HTR-8/SVneo (cell line): ENCODE results near the gene LSR.

Experiments
- DNase-seq: peaks from one replicate; pipeline ENCODE4 v3.0.0; 2011; ENCODE audit warnings: low spot score, mixed read lengths; ENCODE audit not compliant: insufficient read length
- FAIRE-seq: peaks from 2 replicates; lab custom pipeline; 2011; peaks lifted over from hg19 to GRCh38; lab: Jason Lieb, UNC

LSR gene, protein sequence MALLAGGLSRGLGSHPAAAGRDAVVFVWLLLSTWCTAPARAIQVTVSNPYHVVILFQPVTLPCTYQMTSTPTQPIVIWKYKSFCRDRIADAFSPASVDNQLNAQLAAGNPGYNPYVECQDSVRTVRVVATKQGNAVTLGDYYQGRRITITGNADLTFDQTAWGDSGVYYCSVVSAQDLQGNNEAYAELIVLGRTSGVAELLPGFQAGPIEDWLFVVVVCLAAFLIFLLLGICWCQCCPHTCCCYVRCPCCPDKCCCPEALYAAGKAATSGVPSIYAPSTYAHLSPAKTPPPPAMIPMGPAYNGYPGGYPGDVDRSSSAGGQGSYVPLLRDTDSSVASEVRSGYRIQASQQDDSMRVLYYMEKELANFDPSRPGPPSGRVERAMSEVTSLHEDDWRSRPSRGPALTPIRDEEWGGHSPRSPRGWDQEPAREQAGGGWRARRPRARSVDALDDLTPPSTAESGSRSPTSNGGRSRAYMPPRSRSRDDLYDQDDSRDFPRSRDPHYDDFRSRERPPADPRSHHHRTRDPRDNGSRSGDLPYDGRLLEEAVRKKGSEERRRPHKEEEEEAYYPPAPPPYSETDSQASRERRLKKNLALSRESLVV

GRCh38 chr19:35248310-35249145 lies at the start of gene LSR:
Gene LSR, plus strand, starts transcription at chr19:35249002. Its CDS starts 21 bp downstream, at chr19:35249023.
- DNase-seq (peak; percentile 80), FAIRE-seq (peak; percentile 63)

GRCh38 chr19:35199481-35199880 lies 49.3 kb upstream of the LSR start:
- no peak for DNase-seq
- no peak for FAIRE-seq

DNA sequence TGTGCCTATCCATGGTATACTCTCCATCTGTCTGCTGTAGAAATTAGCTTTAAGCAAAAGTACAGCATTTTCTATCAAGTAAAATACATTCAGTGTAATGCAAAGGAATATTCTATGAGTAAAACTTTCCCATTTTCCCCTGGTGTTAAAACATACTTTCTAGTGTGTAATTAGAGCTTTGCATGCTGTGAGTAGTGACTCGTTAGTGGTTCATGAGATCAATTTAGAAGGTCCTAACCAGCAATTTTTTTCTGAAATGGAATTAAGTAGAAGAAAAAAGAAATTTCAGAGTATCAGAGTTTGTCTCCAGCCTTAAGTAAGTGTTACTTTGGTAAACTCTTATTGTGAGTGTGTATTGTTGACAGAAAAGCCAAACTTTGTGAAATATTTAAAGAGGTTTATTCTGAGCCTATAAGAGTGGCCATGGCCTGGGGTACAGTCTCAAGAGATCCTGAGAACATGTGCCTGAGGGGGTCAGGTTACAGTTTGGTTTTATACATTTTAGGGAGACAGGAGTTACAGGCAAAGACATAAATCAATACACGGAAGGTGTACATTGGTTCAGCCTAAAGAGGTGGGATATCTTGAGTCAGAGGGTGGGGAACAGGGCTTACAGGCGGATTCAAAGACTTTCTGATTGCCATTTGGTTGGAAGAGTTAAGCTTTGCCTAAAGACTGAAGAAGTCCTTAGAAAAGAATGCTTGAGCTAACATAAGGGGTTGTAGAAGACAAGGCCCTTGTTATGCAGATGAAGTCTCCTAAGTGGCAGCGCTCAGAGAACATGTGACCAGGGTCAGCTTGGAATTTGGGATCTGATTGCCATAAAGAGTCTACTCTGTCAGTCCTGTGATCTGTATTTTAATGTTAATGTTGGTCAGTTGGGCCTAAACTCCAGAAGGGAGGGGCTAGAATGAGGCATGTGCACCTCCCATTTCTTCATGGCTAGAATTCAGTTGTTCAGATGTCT lies 45.8 kb upstream of the LSR start:
- FAIRE-seq (no peak), DNase-seq (no peak)

- DNase-seq (no peak), FAIRE-seq (no peak)
Measured at GRCh38 chr19:35204799-35205732, 43.7 kb upstream of the LSR start.

GRCh38 chr19:35205733-35206323 lies 43.0 kb upstream of the LSR start:
- DNase-seq (no peak), FAIRE-seq (no peak)

GRCh38 chr19:35206379-35206778 lies 42.4 kb upstream of the LSR start:
- FAIRE-seq (no peak), DNase-seq (no peak)

DNA sequence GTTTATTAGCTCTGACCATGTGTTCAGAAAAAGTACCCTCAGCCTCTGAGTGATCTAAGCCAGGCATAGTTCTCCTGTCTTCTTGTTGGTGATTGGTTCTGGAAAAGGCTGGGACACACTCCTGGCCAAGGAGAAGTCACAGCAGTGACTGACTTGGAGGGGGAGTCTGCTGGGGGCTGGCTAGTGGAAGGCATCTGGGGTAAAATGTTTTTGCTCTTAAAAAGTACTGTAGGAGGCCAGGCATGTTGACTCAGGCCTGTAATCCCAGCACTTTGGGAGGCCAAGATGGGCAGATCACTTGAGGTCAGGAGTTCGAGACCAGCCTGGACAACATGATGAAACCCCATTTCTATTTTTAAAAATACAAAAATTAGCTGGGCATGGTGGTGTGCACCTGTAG lies 41.9 kb upstream of the LSR start:
- DNase-seq (no peak), FAIRE-seq (no peak)

DNA sequence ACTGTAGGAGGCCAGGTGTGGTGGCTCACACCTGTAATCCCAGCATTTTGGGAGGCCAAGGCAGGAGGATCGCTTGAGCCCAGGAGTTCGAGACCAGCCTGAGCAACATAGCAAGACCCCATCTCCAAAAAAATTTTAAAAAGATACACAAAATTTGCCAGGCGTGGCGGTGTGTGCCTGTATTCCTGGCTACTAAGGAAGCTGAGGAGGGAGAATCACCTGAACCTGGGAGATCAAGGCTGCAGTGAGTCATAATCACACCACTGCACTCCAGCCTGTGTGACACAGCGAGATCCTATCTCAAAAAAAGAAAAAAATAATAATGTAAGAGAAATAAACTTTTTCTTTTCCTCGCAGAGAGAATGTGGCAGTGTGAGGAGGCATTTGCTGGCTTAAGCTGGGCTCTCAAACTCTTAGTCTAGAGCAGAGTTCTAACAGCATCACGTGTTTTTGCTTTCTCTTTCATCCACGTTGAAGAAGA lies 41.4 kb upstream of the LSR start:
- FAIRE-seq = no peak
- DNase-seq = no peak

- DNase-seq = no peak
- FAIRE-seq = no peak
Measured at GRCh38 chr19:35208121-35208520, 40.7 kb upstream of the LSR start.

GRCh38 chr19:35209646-35210045 lies 39.2 kb upstream of the LSR start:
- DNase-seq (no peak), FAIRE-seq (no peak)

DNA sequence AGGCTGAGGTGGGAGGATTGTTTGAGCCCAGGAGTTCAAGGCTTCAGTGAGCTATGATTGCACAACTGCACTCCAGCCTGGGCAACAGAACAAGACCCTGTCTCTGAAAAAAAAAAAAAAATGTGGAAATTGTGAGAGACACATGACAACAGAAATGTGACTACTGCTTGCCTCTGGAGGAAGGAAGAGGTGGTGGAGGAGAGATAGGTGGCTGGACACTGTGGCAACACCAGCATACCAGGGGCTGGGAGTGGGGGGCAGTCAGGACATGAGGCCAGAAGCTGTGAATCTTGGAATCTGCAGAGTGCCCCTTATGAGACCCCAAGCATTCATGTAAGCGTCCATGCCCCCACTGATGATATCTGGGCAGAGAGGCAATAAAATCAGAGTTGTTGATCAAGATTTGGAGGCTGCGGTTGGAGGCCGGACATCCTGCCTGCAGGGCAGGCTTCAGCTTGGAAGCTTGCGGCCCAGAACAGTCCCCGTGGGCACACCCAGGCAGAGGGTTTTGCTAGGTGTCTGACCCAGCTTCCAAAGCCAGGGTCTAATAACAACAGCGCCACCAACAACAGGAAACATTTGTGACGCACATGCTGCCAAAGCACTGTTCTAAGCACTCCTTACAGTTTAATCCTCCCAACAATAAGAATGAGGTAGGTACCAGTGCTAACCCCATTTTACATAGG lies 37.1 kb upstream of the LSR start:
- DNase-seq (no peak), FAIRE-seq (no peak)

DNA sequence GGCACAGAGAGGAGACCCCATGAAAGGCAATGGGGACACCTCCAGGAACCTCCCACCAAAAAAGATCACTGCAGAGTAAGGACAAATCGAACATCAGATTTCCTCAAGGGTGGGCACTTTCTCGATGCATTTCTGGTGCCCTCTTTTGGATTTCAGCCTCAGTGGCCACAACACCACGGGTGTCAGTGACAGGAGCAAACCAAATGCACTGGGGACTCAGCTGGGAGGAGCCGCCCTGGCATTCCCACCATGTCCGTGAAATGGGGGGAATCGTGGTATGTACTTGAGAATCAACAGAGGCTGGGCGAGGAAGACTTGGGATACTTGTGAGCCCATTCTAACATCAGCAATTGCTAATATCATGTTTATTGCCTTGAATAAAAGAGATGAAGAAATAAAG lies 36.6 kb upstream of the LSR start:
- no peak for FAIRE-seq
- no peak for DNase-seq

DNA sequence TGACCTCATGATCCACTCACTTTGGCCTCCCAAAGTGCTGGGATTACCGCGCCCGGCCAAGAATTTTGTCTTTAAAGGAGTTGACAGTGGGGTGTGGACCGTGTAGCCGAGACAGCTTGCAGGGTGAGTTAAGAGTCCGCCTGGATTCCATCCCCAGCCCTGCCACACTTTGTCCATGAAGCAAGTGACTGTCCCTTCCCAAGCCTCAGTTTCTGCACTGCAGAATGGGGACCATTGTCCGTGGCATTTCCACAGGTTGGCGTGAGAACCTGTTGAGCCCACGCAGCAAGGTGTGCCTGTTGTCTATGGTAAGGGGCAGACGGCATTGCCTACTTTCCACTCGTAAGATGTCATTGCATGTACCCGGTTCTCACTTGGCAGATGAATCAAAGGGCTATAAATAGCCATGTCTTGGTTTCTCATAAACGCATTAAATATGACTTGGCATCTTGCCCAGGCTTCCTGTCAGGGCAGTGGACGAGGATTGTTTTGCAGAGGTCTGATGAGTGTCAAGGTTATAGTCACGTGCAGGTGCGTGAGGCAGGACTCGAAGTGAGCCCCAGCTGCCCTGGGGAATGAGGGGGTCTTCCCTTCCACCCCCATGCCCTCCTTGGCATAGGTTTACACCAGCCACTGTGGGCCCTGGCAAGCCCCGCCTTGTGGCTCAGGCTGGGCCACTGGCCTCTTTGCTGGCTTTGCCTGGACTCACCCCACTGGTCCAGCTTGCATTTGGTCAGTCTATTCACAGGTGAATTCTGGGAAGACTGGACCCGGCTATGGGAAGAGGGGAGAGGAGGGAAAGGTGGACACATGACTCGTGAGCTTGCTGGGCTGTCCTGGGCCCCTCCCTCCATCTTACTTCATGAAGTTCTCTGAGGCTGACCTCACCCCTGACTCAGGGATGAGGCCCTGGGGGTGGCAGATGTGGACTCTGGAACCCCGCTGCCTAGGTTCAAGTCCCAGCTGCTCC lies 34.9 kb upstream of the LSR start:
- no peak for FAIRE-seq
- peak; percentile 81 for DNase-seq

GRCh38 chr19:35214766-35215422 lies 33.9 kb upstream of the LSR start:
- DNase-seq = no peak
- no peak for FAIRE-seq

- DNase-seq (no peak), FAIRE-seq (no peak)
Measured at GRCh38 chr19:35216016-35216832, 32.6 kb upstream of the LSR start.
